ENCODE results near the gene MED26. TPM values are rescaled to one million over a fixed set of nuclear protein-coding genes. Genes with fewer than 3 reads are reported as not detected.

Gene MED26
- total and polyA plus RNA-seq, 11 donors = 3.6 to 7.5 (median 4.6) TPM

- 91 to 93% (median 91%) methylated on average over 22 to 25 of the region's 25 CpGs for WGBS, 4 donors
- TF ChIP-seq CTCF (IDR thresholded peaks at IDR 0.05) = no peak
- no peak for TF ChIP-seq POLR2A (IDR thresholded peaks at IDR 0.05)
- ATAC-seq = no peak
These were observed 98.4 kb downstream of the MED26 start for GRCh38 chr19:16529466-16530144.

DNA sequence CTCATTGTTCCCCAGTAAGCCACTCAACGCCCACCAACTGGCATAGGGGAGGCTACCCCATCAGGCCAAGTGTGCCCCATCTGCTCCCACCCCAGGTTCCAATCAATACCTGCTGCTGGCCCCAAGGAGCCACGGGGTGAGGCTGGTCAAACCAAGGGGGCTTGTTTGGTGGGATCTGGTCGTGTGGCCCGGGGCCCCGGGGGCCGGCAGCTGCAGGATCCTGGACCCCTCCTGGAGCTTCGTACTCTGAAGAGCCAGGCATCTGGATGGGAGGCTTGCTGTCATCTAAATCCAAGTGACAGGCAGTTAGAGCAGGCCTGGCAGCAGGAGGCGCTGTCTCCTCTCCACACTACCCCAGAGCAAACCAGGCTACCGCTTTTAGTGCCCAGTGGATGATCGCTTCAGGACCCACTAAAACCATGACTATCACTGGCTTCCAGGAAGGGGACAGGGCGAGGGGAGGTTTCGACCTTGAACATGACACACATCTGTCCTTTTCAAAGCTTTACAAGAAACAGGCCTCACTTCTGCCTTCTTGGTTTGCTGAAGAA, 100.0 kb downstream of the MED26 start:
- ATAC-seq (no peak), DNase-seq (no peak)
- peaks cover 8 to 100% (median 100%) of the 10 kb centered on the region in 9 donors for H3K36me3 ChIP-seq
- no peaks in the 10 kb centered on the region for H3K27me3 ChIP-seq
- intact Hi-C loops (cut with DNase I) = no loop called here
- H3K4me1 ChIP-seq = no peaks in the 10 kb centered on the region
- H3K9me3 ChIP-seq = no peaks in the 10 kb centered on the region
- WGBS, 4 donors = 89 to 93% (median 90%) methylated on average over 10 to 12 of the region's 12 CpGs
- H3K4me3 ChIP-seq = no peak overlapping the region
- TF ChIP-seq CTCF (IDR thresholded peaks at IDR 0.05) = peak in 5 of 12 donors; percentile 14 to 27 (median 23)
- no peak for TF ChIP-seq POLR2A (IDR thresholded peaks at IDR 0.05)
- no peak overlapping the region for H3K27ac ChIP-seq

More at GRCh38 chr19:16529466-16530144, 98.4 kb downstream of the MED26 start:
- H3K4me3 ChIP-seq = no peak overlapping the region
- intact Hi-C loops (cut with DNase I) = no loop called here
- H3K27ac ChIP-seq = no peak overlapping the region
- no peaks in the 10 kb centered on the region for H3K9me3 ChIP-seq
- no peaks in the 10 kb centered on the region for H3K4me1 ChIP-seq
- H3K36me3 ChIP-seq = peaks cover 8 to 100% (median 100%) of the 10 kb centered on the region in 9 donors
- no peaks in the 10 kb centered on the region for H3K27me3 ChIP-seq
- DNase-seq = no peak

DNA sequence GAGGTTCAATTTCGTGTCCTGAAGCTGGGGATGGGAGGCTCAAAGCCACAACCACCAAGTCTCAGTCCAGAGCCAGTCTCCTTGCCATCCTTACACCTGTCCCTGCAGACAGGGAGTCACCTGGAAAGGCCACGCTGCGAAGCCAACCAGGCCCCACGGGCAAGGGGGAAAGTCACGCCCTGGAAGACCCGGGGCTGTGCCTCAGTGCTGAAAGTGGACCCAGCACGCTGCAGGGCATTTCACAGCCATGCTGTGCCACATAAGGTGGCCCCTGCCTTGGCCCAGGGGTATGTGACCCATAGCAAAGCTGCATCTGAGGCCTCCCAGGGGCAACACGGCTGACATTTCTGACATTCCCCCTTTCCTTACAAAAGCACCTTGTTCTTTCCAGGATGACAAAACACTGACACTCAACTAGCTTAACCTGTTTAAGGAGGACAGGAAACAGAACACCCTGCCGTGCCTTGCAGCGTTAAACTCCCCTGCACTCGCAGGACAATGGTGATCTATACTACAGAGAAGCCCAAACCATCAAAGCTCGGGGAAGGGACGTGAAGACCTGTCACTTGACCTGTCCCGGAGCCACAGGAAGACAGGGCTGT, 100.6 kb downstream of the MED26 start:
- H3K27ac ChIP-seq = no peak overlapping the region
- no peak for TF ChIP-seq POLR2A (IDR thresholded peaks at IDR 0.05)
- no peak for TF ChIP-seq CTCF (IDR thresholded peaks at IDR 0.05)
- peaks cover 8 to 100% (median 100%) of the 10 kb centered on the region in 9 donors for H3K36me3 ChIP-seq
- no peaks in the 10 kb centered on the region for H3K9me3 ChIP-seq
- H3K4me3 ChIP-seq = no peak overlapping the region
- intact Hi-C loops (cut with DNase I) = no loop called here
- DNase-seq (no peak), ATAC-seq (no peak)
- H3K27me3 ChIP-seq = no peaks in the 10 kb centered on the region
- 82 to 87% (median 84%) methylated on average over 13 to 14 of the region's 14 CpGs for WGBS, 4 donors
- H3K4me1 ChIP-seq = no peaks in the 10 kb centered on the region

DNA sequence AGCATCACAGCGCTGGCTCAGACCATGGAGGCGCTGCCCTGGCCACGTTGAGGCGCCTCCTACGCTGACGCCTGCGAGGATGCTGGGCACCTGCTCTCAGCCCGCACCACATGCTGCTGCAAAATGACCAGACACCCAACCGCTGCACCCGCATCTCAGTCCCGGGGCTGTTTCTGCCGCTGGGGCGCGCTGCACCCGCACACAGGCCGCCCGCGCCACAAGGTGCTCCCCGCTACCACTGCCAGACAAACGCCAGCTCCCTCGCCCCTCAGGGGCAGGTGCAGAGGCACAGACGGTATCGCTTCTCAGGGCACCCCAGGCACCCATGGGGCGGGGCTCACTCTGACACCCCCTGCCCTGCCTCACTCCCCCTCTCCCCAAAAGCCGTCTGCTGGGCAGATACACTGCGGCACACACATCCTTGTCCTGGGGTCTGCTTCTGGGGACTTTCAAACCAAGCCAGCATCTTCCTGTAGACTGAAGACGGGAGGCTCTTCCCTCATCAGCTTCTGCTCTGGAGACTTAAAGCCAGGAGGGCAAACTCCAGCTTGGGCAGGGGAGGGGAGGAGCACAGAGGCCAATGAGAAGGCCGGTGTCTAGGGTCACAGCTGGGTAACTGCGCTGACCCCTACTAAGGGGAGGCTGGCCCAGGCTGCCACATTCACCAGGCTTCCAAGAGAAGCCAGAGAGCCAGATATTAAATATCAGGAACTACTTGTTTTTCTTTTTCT, 102.1 kb downstream of the MED26 start:
- ATAC-seq (no peak), DNase-seq (no peak)
- TF ChIP-seq CTCF (IDR thresholded peaks at IDR 0.05) (no peak), POLR2A (IDR thresholded peaks at IDR 0.05) (no peak)
- 94 to 98% (median 97%) methylated on average over 5 to 29 of the region's 29 CpGs for whole genome bisulfite sequencing, 4 donors
- Histone ChIP-seq H3K36me3 (peaks cover 4 to 100% (median 100%) of the 10 kb centered on the region in 9 donors), H3K27ac (no peak overlapping the region), H3K9me3 (no peaks in the 10 kb centered on the region), H3K27me3 (no peaks in the 10 kb centered on the region), H3K4me1 (no peaks in the 10 kb centered on the region), H3K4me3 (no peak overlapping the region)
- intact Hi-C loops (cut with DNase I) = no loop called here

All from heart left ventricle (tissue), 16 donors.